Measurements from ENCODE around the gene PCNX2. TPM values are rescaled to one million over a fixed set of nuclear protein-coding genes. Genes with fewer than 3 reads are reported as not detected.

PCNX2 gene
- total RNA-seq, 1 experiment from 2014 or later: 18.6 TPM

DNA sequence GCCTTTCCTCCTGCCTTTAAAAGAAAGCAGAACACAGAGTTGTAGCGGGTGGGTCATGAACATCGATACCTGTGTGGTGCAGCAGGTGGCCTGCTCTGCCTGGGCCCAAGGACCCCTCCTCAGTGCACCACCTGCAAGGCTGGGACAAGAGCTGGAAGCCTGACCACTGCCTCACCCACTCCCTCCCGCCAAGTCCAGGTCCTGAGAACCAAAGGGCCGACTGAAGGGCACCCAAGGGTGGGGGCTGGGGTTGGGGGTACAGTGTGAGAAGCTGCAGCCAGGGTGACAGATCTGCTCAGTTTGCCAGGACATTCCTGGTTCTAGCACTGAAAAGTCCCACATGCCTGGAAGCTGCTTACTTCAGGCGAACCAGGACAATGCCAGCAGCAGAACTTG lies 309.0 kb downstream of the PCNX2 start:
- DNase-seq (ENCODE audit: low spot score): no peak

- no peak for DNase-seq (ENCODE audit: low spot score)
Measured at GRCh38 chr1:232985882-232986526, 309.5 kb downstream of the PCNX2 start.

DNA sequence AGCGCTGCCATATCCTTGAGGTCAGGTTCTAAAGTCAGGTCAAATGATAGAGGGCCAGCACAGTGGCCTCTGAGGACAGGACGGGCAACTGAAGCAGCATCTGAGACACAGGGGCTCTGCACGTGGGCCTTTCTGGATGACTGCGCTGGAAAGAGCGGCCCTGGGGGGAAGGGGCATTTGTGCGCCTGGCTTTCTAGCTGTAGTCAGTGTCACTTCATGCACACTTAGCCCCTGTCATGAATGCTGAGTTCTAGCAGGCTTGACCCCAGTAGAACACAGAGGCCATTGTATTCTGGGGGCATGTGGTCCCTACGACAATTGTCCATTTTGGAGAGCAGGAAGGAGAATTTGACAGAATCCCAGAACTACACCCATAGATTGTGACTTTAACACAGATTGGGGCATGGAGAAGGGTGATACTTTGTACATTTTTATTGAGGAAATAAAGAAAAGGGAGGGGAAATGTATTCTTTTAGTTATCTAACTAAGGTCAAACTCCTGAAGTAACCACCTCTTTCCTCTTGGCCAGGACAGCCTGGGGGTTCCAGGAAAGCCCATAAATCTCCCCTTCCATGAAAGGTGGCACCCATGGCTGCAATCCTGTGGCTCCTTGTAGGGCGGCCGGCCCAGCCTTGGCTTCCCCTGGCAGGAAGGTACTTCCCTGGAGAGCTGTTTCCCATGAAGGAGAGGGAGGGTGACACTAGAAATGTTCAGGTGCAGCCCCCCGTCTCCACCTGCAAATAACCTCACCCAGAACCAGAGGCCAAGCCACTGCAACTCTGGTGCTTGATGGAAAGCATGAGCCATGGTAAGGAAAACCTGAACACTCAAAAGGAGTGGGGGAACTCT lies 310.7 kb downstream of the PCNX2 start:
- no peak for DNase-seq (ENCODE audit: low spot score)

DNA sequence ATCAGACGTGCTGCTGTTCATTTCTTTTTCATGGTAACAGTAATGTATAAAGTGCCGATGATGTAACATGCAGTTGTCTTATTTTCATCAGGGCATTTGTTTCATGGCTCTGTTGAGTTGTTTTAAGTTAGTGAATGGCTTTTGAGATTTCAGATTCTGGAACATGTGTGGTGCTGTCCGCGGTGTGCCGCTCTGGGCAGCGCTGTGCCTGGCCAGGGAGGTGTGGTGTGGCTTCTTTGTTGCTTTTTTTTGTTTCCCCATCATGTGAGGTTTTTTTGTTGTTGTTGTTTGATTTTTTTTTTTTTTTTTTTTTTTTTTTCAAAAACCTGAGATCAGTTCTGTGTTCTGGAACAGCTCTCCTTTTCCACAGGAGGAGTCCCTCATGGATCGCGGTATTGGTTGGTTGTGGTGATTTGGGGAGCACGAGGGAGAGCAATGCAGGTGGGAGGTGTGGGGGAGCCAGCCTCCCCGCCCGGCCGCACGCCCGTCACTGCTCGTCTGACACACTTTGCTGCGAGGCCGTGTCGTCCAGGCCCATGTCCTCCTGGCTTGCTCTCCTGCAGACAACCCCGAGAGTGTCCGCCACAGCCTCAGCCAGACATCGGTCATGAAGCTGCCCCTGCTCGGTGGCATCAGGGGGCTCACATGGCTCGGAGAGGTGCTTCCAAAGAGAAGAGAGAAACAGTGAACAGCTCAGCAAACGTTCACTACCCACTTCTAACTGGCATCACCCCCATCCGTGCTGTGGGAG lies 311.5 kb downstream of the PCNX2 start:
- DNase-seq (ENCODE audit: low spot score): no peak

DNA sequence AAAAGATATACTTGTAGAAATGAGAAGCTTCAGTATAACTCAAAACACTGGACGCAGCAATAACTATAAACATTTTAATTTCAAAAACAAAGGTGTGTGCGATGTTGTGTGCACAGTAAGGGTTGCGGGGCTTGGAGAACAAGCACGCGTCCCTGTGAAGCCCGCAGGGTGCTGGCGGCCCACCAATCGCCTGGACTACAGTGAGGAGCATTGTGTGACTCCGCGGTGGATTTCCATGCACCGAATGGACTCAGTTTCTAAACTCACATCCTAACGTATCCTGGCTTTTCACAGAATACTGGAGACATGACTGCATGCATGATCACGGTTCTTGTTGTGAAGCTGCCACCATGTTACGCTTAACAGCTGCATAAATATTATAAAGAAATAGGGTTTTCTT lies 312.1 kb downstream of the PCNX2 start:
- DNase-seq (ENCODE audit: low spot score): no peak

- peak; percentile 20 for DNase-seq (ENCODE audit: low spot score)
Measured at GRCh38 chr1:232982238-232982944, 313.1 kb downstream of the PCNX2 start.

DNA sequence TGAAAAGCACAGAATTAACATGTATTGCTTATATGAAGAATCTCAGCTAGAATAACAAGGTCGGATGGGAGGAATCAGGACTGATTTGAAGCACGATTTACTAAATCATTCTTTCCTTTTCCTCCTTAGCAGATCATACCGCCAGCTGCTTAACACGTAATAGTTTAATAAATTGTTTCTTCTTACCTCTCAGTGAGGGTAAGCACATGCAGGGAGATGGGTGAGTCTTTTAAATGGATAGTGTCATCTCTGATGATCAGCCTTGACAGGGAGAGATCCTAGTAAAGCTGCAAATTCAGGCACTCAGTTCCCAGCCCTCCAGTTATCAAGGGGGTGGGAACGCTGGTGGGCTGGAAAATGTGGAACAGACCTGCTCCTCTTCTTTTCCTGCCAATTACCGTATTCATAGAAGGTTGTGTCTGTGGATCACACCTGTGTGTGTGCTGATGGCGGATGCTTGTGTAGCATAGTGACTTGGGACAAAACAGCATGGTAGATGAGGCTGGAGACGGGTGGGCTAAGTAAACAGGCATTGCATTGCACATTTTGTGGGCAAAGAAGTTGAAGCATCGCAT lies 314.5 kb downstream of the PCNX2 start:
- no peak for DNase-seq (ENCODE audit: low spot score)

- no peak for DNase-seq (ENCODE audit: low spot score)
Measured at GRCh38 chr1:232980355-232980978, 315.1 kb downstream of the PCNX2 start.

DNA sequence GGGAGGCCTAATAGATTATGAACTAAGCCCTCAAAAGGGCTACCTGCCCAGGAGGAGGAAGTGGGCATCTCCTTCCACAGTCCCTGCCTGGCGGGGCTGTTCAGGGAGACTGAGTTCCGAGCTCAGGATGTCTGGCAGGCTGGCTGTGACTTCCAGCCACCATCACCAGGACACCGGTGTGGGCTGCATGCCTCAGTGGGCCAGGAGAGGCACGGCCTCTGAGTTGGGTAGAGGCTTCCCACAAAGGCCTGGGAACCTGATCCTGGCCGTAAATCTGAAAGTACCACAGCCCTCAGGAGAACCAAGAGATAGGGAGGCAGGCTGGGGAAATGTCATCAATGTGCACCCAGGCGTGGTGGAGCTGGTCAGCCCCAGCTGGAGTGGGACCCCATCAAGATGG lies 316.0 kb downstream of the PCNX2 start:
- DNase-seq (ENCODE audit: low spot score): no peak

GRCh38 chr1:232978815-232979214 lies 316.7 kb downstream of the PCNX2 start:
- DNase-seq (ENCODE audit: low spot score): no peak

DNA sequence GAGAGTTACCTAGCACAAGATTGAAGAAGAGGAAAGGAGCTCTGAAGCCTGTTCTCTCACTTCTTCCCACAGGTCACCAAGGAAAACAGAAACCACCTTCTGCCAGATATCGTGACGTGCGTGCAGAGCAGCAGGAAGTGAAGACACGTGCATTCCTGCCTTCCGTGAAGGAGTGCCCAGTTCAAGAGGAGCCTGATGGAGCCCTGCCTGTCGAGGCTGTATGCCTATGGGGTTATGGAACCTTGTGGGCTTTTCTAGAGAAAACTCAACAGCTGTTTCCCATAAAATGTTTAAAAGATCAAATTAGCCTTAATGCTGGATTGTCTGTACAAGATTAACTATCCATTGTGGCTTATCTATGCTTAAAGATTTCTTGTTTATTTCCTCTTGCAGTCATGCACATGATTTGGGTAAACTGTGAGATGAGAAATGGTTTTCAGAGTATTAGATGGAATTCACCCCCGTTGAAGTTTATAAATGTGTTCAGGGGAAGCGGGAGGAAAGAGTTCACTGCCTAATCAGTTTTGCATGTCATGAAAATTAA lies 317.4 kb downstream of the PCNX2 start:
- DNase-seq (ENCODE audit: low spot score): no peak

- DNase-seq (ENCODE audit: low spot score): no peak
Measured at GRCh38 chr1:232974971-232975370, 320.6 kb downstream of the PCNX2 start.

DNA sequence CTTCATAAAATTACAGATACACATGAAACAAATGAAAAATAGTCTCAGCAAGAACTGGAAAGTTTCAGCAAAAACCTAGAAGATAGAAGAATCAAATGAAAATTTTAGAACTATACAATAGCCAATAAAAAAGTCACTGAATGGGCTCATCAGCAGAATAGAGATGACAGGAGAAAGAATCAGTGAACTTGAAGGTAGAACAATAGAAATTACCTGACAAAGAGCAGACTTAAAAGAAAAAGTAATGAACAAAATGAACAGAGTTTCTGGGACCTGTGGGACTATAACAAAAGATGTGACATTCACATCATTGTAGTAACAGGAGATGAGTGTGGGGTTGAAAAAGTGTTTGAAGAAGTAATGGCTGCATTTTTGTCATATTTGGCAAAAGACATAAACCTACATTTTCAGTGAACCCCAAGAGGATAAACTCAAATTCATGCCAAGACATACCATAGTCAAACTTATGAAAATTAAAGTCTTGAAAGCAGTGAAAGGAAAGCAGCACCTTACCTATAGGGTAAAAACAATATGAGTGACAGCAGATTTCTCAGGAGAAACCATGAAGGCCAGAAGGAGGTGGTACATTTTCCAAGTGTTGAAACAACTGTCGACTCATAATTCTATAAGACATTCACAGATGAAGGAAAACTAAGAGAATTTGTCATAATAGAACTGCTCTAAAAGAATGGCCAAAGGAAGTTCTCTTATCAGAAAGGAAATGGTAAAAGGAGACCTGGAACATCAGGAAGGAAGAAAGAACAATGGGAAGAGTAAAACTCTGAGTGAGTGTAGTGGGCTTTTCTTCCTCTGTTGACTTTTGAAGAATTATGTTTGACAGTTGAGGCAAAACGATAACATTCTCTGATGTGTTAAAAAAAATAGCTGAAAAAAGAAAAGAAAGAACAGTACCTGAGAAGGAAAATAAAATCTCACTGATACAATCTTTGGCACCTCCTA lies 321.6 kb downstream of the PCNX2 start:
- DNase-seq (ENCODE audit: low spot score): no peak

DNA sequence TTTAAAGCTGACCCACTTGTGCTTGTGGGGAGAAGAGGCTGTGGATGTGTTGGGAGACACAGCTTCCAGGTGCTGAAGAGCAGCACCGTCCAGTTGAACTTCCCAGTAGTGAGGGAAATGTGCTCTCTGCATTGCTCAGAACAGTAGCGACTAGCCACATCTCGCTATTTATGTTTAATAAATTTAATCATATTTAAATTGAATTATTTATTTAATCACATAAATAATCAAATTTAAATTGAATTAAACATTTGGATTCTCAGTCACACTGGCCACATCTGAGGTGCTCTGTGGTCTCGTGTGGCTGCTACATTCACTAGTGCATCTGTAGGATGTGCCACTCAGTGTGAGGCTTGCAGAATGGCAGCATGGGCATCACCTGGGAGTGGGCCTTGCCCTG lies 325.0 kb downstream of the PCNX2 start:
- DNase-seq (ENCODE audit: low spot score): no peak

DNA sequence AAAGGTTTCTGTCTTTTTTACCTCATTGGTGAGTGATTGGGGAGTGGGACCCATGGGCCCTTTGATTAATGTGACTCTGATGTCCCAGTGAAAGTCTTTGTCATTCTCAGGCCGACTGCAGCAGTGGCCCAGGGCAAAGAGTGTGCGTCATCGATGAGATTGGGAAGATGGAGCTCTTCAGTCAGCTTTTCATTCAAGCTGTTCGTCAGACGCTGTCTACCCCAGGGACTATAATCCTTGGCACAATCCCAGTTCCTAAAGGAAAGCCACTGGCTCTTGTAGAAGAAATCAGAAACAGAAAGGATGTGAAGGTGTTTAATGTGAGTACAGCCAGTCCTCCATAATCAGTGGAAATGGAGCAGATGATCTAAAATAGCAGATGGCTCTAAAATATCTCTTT lies 325.7 kb downstream of the PCNX2 start:
- DNase-seq (ENCODE audit: low spot score): no peak

DNA sequence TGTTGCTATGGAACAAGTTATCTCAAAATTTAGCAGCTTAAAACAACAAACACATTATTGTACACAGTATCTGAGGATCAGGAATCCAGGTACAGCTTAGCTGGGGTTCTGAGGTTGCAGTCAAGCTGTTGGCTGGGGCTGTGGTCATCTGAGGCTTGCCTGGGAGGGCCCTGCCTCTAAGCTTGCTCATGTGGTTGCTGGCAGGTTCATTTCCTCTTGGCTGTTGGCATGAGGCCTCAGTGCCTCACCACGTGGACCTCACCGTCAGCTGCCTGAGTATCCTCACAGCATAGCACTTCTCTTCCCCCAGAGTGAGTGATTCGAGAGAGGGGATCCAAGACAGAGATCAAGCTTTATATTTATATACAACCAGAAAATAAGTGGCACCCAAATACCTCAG lies 326.6 kb downstream of the PCNX2 start:
- DNase-seq (ENCODE audit: low spot score): peak; percentile 39

DNA sequence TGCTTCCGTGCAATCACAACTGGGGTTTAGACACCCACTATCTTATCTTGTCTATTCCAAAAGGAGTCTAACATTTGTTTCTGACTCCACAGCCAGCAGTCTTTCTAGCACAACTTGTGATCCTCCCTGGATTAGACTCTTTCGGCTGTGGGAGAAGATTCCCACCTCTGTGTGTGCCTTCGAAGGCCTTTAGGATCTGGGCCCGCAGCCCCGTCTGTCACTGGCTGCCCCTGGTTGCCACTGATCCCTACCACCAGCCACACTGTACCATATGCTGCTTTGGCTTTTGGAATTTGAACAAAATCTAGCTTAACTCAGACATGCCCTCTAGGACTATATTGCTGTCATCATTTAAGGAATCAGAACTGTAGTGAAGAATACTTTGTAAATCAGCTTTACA lies 327.1 kb downstream of the PCNX2 start:
- no peak for DNase-seq (ENCODE audit: low spot score)

GRCh38 chr1:232966663-232967062 lies 328.9 kb downstream of the PCNX2 start:
- DNase-seq (ENCODE audit: low spot score): no peak

DNA sequence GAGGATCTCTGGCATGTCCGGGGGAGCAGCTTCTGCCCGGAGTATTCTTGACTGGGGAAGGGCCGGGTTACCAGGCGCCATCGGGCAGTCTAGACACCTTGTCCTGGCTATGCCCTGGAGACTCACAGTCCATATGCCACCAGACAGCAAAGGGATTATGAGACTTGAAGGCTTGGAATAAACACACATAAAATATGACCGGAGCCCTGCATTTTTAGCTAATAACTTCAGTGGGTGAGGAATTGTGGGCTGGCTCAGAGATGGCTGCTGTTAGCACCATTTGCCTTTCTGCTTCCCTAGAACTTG lies 329.7 kb downstream of the PCNX2 start:
- no peak for DNase-seq (ENCODE audit: low spot score)
